GM23248 (cell line): ENCODE results near the gene EHBP1. TPM values are rescaled to one million over a fixed set of nuclear protein-coding genes. Genes with fewer than 3 reads are reported as not detected.

Experiments used
- DNase-seq: peaks from one replicate; pipeline ENCODE4 v3.0.0-alpha.2; 2015
- H2AFZ ChIP-seq: fragments of 200-600 bp; sonication (generic); 2 replicates; pipeline ENCODE4 v1.6.1; 2016; ENCODE audit warnings: antibody characterized with exemption
- H3F3A ChIP-seq: fragments of 200-600 bp; sonication (generic); 2 replicates; pipeline ENCODE4 v1.6.1; 2016; ENCODE audit warnings: mild to moderate bottlenecking, antibody characterized with exemption, mixed run types; ENCODE audit not compliant: insufficient read depth
- H3K27ac ChIP-seq: fragments of 200-600 bp; sonication (generic); 2 replicates; pipeline ENCODE4 v1.5.1; 2016; ENCODE audit warnings: mild to moderate bottlenecking
- H3K27me3 ChIP-seq: fragments of 200-600 bp; sonication (generic); replicated peaks from 2 replicates; pipeline ENCODE4 v1.6.1; 2016; ENCODE audit warnings: mild to moderate bottlenecking; ENCODE audit not compliant: insufficient read depth
- H3K36me3 ChIP-seq: fragments of 200-600 bp; sonication (generic); 2 replicates; pipeline ENCODE4 v1.6.1; 2016; ENCODE audit warnings: low read depth, mild to moderate bottlenecking
- H3K4me1 ChIP-seq: fragments of 200-600 bp; sonication (generic); 2 replicates; pipeline ENCODE4 v1.6.1; 2016; ENCODE audit warnings: mild to moderate bottlenecking; ENCODE audit not compliant: insufficient read depth
- H3K4me2 ChIP-seq: fragments of 200-600 bp; sonication (generic); one replicate; pipeline ENCODE4 v1.6.1; 2016; ENCODE audit warnings: mild to moderate bottlenecking; ENCODE audit not compliant: unreplicated experiment
- H3K4me3 ChIP-seq: fragments of 200-600 bp; sonication (generic); 2 replicates; pipeline ENCODE4 v1.5.1; 2016; ENCODE audit warnings: mild to moderate bottlenecking
- H3K79me2 ChIP-seq: fragments of 200-600 bp; sonication (generic); 2 replicates; pipeline ENCODE4 v1.6.1; 2016; ENCODE audit warnings: mild to moderate bottlenecking; ENCODE audit not compliant: insufficient read depth
- H3K9ac ChIP-seq: fragments of 200-600 bp; sonication (generic); 2 replicates; pipeline ENCODE4 v1.6.1; 2016; ENCODE audit warnings: mild to moderate bottlenecking
- H3K9me2 ChIP-seq: fragments of 200-600 bp; sonication (generic); 2 replicates; pipeline ENCODE4 v1.6.1; 2016; ENCODE audit warnings: mixed run types, mild to moderate bottlenecking, moderate library complexity; ENCODE audit not compliant: insufficient read depth
- H3K9me3 ChIP-seq: fragments of 200-600 bp; sonication (generic); one replicate; pipeline ENCODE4 v1.6.1; 2017; ENCODE audit warnings: low read depth
- H4K20me1 ChIP-seq: fragments of 200-600 bp; sonication (generic); 2 replicates; pipeline ENCODE4 v1.6.0; 2016; ENCODE audit not compliant: insufficient read depth
- EZH2 ChIP-seq: fragments of 200-600 bp; sonication (generic); IDR thresholded peaks from 2 replicates; pipeline ENCODE4 v1.6.1; 2018; ENCODE audit warnings: antibody characterized with exemption, mild to moderate bottlenecking; ENCODE audit not compliant: insufficient read depth, poor library complexity, severe bottlenecking
- EZH2phosphoT487 ChIP-seq: fragments of 200-600 bp; sonication (generic); IDR thresholded peaks from 2 replicates; pipeline ENCODE4 v1.6.1; 2018; ENCODE audit warnings: antibody characterized with exemption, moderate library complexity, mild to moderate bottlenecking, low read depth; ENCODE audit not compliant: insufficient read depth
- WGBS, 2 experiments: methylation state at CpG; one replicate each; pipeline ENCODE4 v1.1.6; 2015 to 2017; ENCODE audit warnings: low lambda C conversion rate in 2 of 2, low coverage in 1 of 2; ENCODE audit errors: missing lambda C conversion rate in 2 of 2; 5-methylcytosine and 5-hydroxymethylcytosine counted together
- in situ Hi-C: fragments of 300-500 bp; cut with MboI; formaldehyde crosslinking; loops from 2 replicates; pipeline ENCODE4 v1.15.0; 2020
- polyA plus RNA-seq: library from polyadenylated mRNA; unstranded; fragments of >200 nt; fragmentation: Nextera tagmentation; extraction: Ambion mirVana; gene quantifications from 2 replicates; pipeline ENCODE4 v1.2.1, GENCODE V29; 2016
- total RNA-seq: library from RNA; depleted of rRNA; stranded (reverse); fragments of >200 nt; shearing (Covaris generic); gene quantifications from 2 replicates; pipeline ENCODE4 v1.2.3, GENCODE V29; 2014

The EHBP1 gene
- total and polyA plus RNA-seq, 2 experiments from 2014 or later, result 41.3 to 56.8 TPM

- Histone ChIP-seq H3K4me1 (0 out of 2 replicates have a peak, but pooled peaks cover 6% of the 10 kb centered on the region), H3K36me3 (peaks cover 53% of the 10 kb centered on the region), H4K20me1 (no peaks in the 10 kb centered on the region), H3K27me3 (no peaks in the 10 kb centered on the region), H3K4me2 (no peak overlapping the region), H3K27ac (no peak overlapping the region), H3K9ac (no peak overlapping the region), H3K9me3 (no peaks in the 10 kb centered on the region), H3F3A (0 out of 2 replicates have a peak, but pooled peaks cover 5% of the 10 kb centered on the region), H3K9me2 (no peaks in the 10 kb centered on the region), H2AFZ (no peak overlapping the region), H3K4me3 (no peak overlapping the region), H3K79me2 (no peaks in the 10 kb centered on the region; the same call in 1 of the 2 replicates)
- in situ Hi-C loops, result no loop called here
- no peak for DNase-seq
- TF ChIP-seq EZH2 (no peak), EZH2phosphoT487 (no peak)
Observed at GRCh38 chr2:63007813-63008458, 302.4 kb downstream of the EHBP1 start.

- Histone ChIP-seq H3K4me2 (no peak overlapping the region), H3K9ac (no peak overlapping the region), H3F3A (0 out of 2 replicates have a peak, but pooled peaks cover 5% of the 10 kb centered on the region), H3K4me1 (0 out of 2 replicates have a peak, but pooled peaks cover 6% of the 10 kb centered on the region), H3K36me3 (peaks cover 56% of the 10 kb centered on the region), H3K9me2 (no peaks in the 10 kb centered on the region), H2AFZ (no peak overlapping the region), H3K4me3 (no peak overlapping the region), H3K27ac (no peak overlapping the region), H3K9me3 (no peaks in the 10 kb centered on the region), H4K20me1 (no peaks in the 10 kb centered on the region), H3K27me3 (no peaks in the 10 kb centered on the region), H3K79me2 (no peaks in the 10 kb centered on the region; the same call in 1 of the 2 replicates)
- no peak for TF ChIP-seq EZH2phosphoT487
- TF ChIP-seq EZH2, result no peak
- in situ Hi-C loops, result no loop called here
- WGBS, 2 experiments, result 97 to 100% methylated on average over 1 of the region's 1 CpG
- no peak for DNase-seq
Observed at GRCh38 chr2:63008838-63009237, 303.3 kb downstream of the EHBP1 start.

GRCh38 chr2:63009490-63009889, 304.0 kb downstream of the EHBP1 start:
- Histone ChIP-seq H3K27me3 (no peaks in the 10 kb centered on the region), H3K36me3 (peaks cover 55% of the 10 kb centered on the region), H3K9me2 (no peaks in the 10 kb centered on the region), H3K9ac (no peak overlapping the region), H3K4me3 (no peak overlapping the region), H3K4me1 (0 out of 2 replicates have a peak, but pooled peaks cover 6% of the 10 kb centered on the region), H3K79me2 (no peaks in the 10 kb centered on the region; the same call in 1 of the 2 replicates), H3K27ac (no peak overlapping the region), H3F3A (0 out of 2 replicates have a peak, but pooled peaks cover 5% of the 10 kb centered on the region), H3K4me2 (no peak overlapping the region), H2AFZ (no peak overlapping the region), H3K9me3 (no peaks in the 10 kb centered on the region), H4K20me1 (no peaks in the 10 kb centered on the region)
- TF ChIP-seq EZH2, result no peak
- no peak for TF ChIP-seq EZH2phosphoT487
- DNase-seq, result no peak
- in situ Hi-C loops, result no loop called here

- H3F3A ChIP-seq, result 0 out of 2 replicates have a peak, but pooled peaks cover 5% of the 10 kb centered on the region
- H3K4me2 ChIP-seq, result no peak overlapping the region
- no peak overlapping the region for H3K27ac ChIP-seq
- TF ChIP-seq EZH2phosphoT487 (no peak), EZH2 (no peak)
- no peaks in the 10 kb centered on the region for H3K9me2 ChIP-seq
- H3K9ac ChIP-seq, result no peak overlapping the region
- H3K27me3 ChIP-seq, result no peaks in the 10 kb centered on the region
- no peak for DNase-seq
- 92 to 97% methylated on average over 1 of the region's 1 CpG for WGBS, 2 experiments
- peaks cover 52% of the 10 kb centered on the region; the same call in 1 of the 2 replicates for H3K36me3 ChIP-seq
- no peaks in the 10 kb centered on the region for H3K79me2 ChIP-seq
- H3K4me1 ChIP-seq, result 0 out of 2 replicates have a peak, but pooled peaks cover 6% of the 10 kb centered on the region
- no peak overlapping the region for H3K4me3 ChIP-seq
- no peaks in the 10 kb centered on the region for H3K9me3 ChIP-seq
- in situ Hi-C loops, result no loop called here
- no peaks in the 10 kb centered on the region for H4K20me1 ChIP-seq
- H2AFZ ChIP-seq, result no peak overlapping the region
Observed at GRCh38 chr2:63012541-63012940, 307.0 kb downstream of the EHBP1 start.
